MM.1S (cell line): ENCODE results near the gene GSN.

Experiments
- DNase-seq: peaks from one replicate; pipeline ENCODE4 v3.0.0-alpha.2; 2015
- H2AFZ ChIP-seq: fragments of 300-600 bp; sonication (generic); 2 replicates; pipeline ENCODE4 v1.6.0; 2016; ENCODE audit warnings: antibody characterized with exemption, low read length
- H3F3A ChIP-seq: fragments of 300-600 bp; sonication (generic); 2 replicates; pipeline ENCODE4 v1.6.1; 2016; ENCODE audit warnings: mild to moderate bottlenecking, antibody characterized with exemption, low read length, moderate library complexity, mixed read lengths; ENCODE audit not compliant: insufficient read depth
- H3K27ac ChIP-seq: fragments of 300-600 bp; sonication (generic); 2 replicates; pipeline ENCODE4 v1.5.1; 2016; ENCODE audit warnings: mild to moderate bottlenecking, low read length
- H3K27me3 ChIP-seq: fragments of 300-600 bp; sonication (generic); replicated peaks from 2 replicates; pipeline ENCODE4 v1.6.0; 2016; ENCODE audit warnings: low read length; ENCODE audit not compliant: insufficient read depth
- H3K36me3 ChIP-seq: fragments of 300-600 bp; sonication (generic); replicated peaks from 2 replicates; pipeline ENCODE4 v1.6.1; 2016; ENCODE audit warnings: mild to moderate bottlenecking, low read length, mixed read lengths; ENCODE audit not compliant: insufficient read depth
- H3K4me1 ChIP-seq: fragments of 300-600 bp; sonication (generic); 2 replicates; pipeline ENCODE4 v1.6.1; 2016; ENCODE audit warnings: low read length, mixed read lengths
- H3K4me2 ChIP-seq: fragments of 300-600 bp; sonication (generic); 2 replicates; pipeline ENCODE4 v1.6.0; 2016; ENCODE audit warnings: low read depth, low read length
- H3K4me3 ChIP-seq: fragments of 300-600 bp; sonication (generic); 2 replicates; pipeline ENCODE4 v1.5.1; 2016; ENCODE audit warnings: low read length, mixed read lengths
- H3K79me2 ChIP-seq: fragments of 300-600 bp; sonication (generic); 2 replicates; pipeline ENCODE4 v1.6.1; 2016; ENCODE audit warnings: mixed run types, low read length, mixed read lengths
- H3K9ac ChIP-seq: fragments of 300-600 bp; sonication (generic); 2 replicates; pipeline ENCODE4 v1.6.1; 2016; ENCODE audit warnings: low read length, mixed read lengths
- H3K9me2 ChIP-seq: fragments of 300-600 bp; sonication (generic); replicated peaks from 2 replicates; pipeline ENCODE4 v1.6.1; 2016; ENCODE audit warnings: mild to moderate bottlenecking, low read length, mixed read lengths; ENCODE audit not compliant: insufficient read depth
- H3K9me3 ChIP-seq: fragments of 300-600 bp; sonication (generic); replicated peaks from 2 replicates; pipeline ENCODE4 v1.6.1; 2016; ENCODE audit warnings: mild to moderate bottlenecking, low read length, mixed read lengths; ENCODE audit not compliant: insufficient read depth
- H4K20me1 ChIP-seq: fragments of 300-600 bp; sonication (generic); 2 replicates; pipeline ENCODE4 v1.6.1; 2016; ENCODE audit warnings: mild to moderate bottlenecking, low read length, moderate library complexity, mixed read lengths; ENCODE audit not compliant: insufficient read depth
- EZH2 ChIP-seq: fragments of 300-600 bp; sonication (generic); optimal IDR thresholded peaks from 2 replicates; pipeline ENCODE3; 2017; ENCODE audit warnings: low read depth, mild to moderate bottlenecking, antibody characterized with exemption, low read length, mixed read lengths
- EZH2phosphoT487 ChIP-seq: fragments of 300-600 bp; sonication (generic); IDR thresholded peaks from 2 replicates; pipeline ENCODE4 v1.6.1; 2018; ENCODE audit warnings: antibody characterized with exemption, low read length
- TF ChIP-seq, protein P1 (sequence below): fragments of 300-600 bp; sonication (generic); IDR thresholded peaks from 2 replicates; pipeline ENCODE4 v1.5.1; 2016; ENCODE audit warnings: antibody characterized with exemption, low read length, mixed read lengths

The GSN gene

DNA sequence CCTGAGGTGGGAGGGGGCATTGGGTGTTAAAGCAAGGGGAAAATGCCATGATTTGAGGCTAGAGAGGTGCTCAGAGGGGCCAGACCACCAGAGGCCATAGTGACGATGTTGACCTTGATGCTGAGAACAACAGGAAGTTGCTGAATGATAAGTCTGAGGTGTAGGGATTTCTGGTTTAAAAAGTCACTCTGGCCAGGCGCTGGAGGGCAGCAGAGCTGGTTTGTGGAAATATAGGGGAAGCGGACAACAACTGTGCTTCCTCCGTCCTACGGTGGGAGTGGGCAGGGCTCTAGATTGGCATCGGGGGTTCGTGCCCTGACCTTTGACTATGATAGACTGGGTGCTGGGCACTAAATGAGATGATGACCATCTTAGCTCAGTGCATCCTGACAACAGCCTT, 57.4 kb downstream of the GSN start:
- DNase-seq: no peak
- no peak overlapping the region for H3K27ac ChIP-seq
- H3K4me2 ChIP-seq: no peak overlapping the region
- no peak overlapping the region for H2AFZ ChIP-seq
- H3F3A ChIP-seq: no peaks in the 10 kb centered on the region
- H3K9me2 ChIP-seq: no peaks in the 10 kb centered on the region
- H4K20me1 ChIP-seq: no peaks in the 10 kb centered on the region
- H3K27me3 ChIP-seq: no peaks in the 10 kb centered on the region
- H3K79me2 ChIP-seq: no peaks in the 10 kb centered on the region
- H3K4me1 ChIP-seq: no peaks in the 10 kb centered on the region
- no peak for TF ChIP-seq EZH2phosphoT487
- TF ChIP-seq EZH2: no peak
- H3K9ac ChIP-seq: no peak overlapping the region
- H3K9me3 ChIP-seq: no peaks in the 10 kb centered on the region
- no peak overlapping the region for H3K4me3 ChIP-seq
- no peaks in the 10 kb centered on the region for H3K36me3 ChIP-seq

DNA sequence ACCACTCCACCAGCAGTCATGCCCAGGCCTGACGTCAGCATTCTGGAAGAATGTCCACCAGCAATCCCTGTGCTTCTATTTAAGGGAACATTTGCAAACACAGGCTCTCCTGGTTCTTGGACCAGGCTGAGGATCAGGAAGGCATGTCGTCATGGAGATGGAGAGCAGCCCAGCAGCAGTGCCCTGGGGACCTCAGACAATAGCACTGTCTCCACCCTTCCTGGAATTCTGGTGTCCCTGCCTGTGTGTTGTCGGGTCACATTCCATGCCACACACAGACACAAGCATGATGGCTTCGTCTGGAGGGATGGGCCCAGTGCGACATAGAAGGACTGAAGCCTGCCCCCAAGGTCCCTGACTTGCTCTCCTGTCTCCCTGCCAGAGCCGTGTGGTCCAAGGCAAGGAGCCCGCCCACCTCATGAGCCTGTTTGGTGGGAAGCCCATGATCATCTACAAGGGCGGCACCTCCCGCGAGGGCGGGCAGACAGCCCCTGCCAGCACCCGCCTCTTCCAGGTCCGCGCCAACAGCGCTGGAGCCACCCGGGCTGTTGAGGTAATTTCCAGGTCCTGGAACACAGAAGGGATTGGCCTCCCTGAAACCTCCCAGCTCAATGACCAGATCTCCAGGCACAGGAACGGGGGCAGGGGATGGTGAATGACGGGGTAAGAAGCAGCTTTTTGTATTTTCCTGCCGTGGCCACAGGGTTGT, 58.3 kb downstream of the GSN start:
- TF ChIP-seq, protein P1, sequence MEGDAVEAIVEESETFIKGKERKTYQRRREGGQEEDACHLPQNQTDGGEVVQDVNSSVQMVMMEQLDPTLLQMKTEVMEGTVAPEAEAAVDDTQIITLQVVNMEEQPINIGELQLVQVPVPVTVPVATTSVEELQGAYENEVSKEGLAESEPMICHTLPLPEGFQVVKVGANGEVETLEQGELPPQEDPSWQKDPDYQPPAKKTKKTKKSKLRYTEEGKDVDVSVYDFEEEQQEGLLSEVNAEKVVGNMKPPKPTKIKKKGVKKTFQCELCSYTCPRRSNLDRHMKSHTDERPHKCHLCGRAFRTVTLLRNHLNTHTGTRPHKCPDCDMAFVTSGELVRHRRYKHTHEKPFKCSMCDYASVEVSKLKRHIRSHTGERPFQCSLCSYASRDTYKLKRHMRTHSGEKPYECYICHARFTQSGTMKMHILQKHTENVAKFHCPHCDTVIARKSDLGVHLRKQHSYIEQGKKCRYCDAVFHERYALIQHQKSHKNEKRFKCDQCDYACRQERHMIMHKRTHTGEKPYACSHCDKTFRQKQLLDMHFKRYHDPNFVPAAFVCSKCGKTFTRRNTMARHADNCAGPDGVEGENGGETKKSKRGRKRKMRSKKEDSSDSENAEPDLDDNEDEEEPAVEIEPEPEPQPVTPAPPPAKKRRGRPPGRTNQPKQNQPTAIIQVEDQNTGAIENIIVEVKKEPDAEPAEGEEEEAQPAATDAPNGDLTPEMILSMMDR: no peak
- no peak for TF ChIP-seq EZH2
- TF ChIP-seq EZH2phosphoT487: no peak
- Histone ChIP-seq H3K9me3 (no peaks in the 10 kb centered on the region), H3K36me3 (no peaks in the 10 kb centered on the region), H4K20me1 (no peaks in the 10 kb centered on the region), H3K4me1 (no peaks in the 10 kb centered on the region), H2AFZ (no peak overlapping the region), H3K27ac (no peak overlapping the region), H3K27me3 (no peaks in the 10 kb centered on the region), H3K9me2 (no peaks in the 10 kb centered on the region), H3K79me2 (no peaks in the 10 kb centered on the region), H3K4me2 (no peak overlapping the region), H3K4me3 (no peak overlapping the region), H3K9ac (no peak overlapping the region), H3F3A (no peaks in the 10 kb centered on the region)
- no peak for DNase-seq

DNA sequence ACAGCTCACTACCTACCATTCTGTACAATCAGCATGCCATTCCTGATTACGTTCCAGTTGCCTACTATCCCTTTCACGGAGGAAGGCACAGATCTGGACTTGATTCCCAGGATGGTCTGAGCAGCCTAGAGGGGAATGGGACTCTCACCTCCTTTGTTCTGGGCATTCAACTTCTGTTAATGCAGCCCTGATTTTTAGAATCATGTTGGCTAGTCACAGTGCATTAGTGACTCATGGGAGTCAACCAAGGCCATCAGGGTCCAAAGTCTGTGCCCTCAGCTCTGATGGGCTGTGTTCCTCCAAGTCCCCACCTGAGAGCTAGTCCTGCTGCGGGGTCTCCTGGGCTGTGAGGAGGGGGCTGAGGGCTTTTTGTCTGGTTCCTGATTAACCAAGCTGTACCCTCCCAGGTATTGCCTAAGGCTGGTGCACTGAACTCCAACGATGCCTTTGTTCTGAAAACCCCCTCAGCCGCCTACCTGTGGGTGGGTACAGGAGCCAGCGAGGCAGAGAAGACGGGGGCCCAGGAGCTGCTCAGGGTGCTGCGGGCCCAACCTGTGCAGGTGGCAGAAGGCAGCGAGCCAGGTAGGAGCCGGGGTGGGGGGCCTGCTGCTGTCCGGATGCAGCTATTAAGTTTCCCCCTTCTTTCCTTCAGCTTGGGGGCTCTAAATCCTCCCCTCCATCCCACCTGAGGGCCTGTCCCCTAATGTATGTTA, 59.1 kb downstream of the GSN start:
- no peak overlapping the region for H3K9ac ChIP-seq
- H2AFZ ChIP-seq: no peak overlapping the region
- H3K4me2 ChIP-seq: no peak overlapping the region
- no peak overlapping the region for H3K4me3 ChIP-seq
- no peak for DNase-seq
- no peaks in the 10 kb centered on the region for H3K9me3 ChIP-seq
- no peaks in the 10 kb centered on the region for H3K79me2 ChIP-seq
- no peaks in the 10 kb centered on the region for H3F3A ChIP-seq
- H3K36me3 ChIP-seq: no peaks in the 10 kb centered on the region
- no peak overlapping the region for H3K27ac ChIP-seq
- no peaks in the 10 kb centered on the region for H3K9me2 ChIP-seq
- no peak for TF ChIP-seq EZH2
- TF ChIP-seq EZH2phosphoT487: no peak
- TF ChIP-seq, protein P1: no peak
- H3K27me3 ChIP-seq: no peaks in the 10 kb centered on the region
- H3K4me1 ChIP-seq: no peaks in the 10 kb centered on the region
- no peaks in the 10 kb centered on the region for H4K20me1 ChIP-seq

DNA sequence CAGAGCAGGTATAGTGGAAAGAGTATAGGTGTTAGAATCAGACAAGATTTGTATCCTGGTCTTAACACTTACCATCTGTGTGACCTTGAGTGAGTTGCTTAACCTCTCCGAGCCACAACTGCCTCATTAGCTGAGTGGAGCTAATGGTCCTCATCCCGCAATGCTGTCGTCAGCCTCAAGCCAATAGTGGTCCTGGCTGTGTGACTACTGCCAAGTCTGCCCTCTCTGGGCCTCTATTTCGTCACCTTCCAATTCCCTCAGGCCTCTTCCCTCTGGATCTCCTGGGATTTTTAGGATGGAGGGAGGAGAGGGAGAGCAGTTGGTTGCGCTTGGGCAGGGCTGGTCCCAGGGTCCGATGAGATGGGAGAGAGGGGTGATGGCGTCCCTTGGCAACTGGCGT, 60.5 kb downstream of the GSN start:
- Histone ChIP-seq H3K27me3 (no peaks in the 10 kb centered on the region), H3K9me3 (no peaks in the 10 kb centered on the region), H3K4me3 (no peak overlapping the region), H3K9me2 (no peaks in the 10 kb centered on the region), H3K27ac (no peak overlapping the region), H4K20me1 (no peaks in the 10 kb centered on the region), H2AFZ (no peak overlapping the region), H3F3A (no peaks in the 10 kb centered on the region), H3K4me1 (no peaks in the 10 kb centered on the region), H3K9ac (no peak overlapping the region), H3K79me2 (no peaks in the 10 kb centered on the region), H3K4me2 (no peak overlapping the region), H3K36me3 (no peaks in the 10 kb centered on the region)
- no peak for DNase-seq
- TF ChIP-seq, protein P1: no peak
- TF ChIP-seq EZH2 (no peak), EZH2phosphoT487 (no peak)
